ENCODE measurements around the gene ITFG1. TPM values are rescaled to one million over a fixed set of nuclear protein-coding genes. Genes with fewer than 3 reads are reported as not detected.

The ITFG1 gene
- total RNA-seq, 4 donors from 2014 or later = 44.8 to 98.4 (median 65.5) TPM

DNA sequence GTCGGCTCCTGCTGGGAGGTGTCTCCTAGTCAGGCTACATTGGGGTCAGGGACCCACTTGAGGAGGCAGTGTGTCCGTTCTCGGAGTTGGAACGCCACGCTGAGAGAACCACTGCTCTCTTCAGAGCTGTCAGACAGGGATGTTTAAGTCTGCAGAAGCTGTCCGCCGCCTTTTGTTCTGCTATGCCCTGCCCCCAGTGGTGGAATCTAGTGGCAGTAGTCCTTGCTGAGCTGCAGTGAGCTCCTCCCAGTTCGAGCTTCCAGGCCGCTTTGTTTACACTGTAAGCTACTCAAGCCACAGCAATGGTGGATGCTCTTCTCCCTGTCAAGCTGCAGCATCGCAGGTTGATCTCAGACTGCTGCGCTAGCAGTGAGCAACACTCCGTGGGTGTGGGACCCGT is 36.0 kb downstream of the ITFG1 start:
- TF ChIP-seq, protein P1, sequence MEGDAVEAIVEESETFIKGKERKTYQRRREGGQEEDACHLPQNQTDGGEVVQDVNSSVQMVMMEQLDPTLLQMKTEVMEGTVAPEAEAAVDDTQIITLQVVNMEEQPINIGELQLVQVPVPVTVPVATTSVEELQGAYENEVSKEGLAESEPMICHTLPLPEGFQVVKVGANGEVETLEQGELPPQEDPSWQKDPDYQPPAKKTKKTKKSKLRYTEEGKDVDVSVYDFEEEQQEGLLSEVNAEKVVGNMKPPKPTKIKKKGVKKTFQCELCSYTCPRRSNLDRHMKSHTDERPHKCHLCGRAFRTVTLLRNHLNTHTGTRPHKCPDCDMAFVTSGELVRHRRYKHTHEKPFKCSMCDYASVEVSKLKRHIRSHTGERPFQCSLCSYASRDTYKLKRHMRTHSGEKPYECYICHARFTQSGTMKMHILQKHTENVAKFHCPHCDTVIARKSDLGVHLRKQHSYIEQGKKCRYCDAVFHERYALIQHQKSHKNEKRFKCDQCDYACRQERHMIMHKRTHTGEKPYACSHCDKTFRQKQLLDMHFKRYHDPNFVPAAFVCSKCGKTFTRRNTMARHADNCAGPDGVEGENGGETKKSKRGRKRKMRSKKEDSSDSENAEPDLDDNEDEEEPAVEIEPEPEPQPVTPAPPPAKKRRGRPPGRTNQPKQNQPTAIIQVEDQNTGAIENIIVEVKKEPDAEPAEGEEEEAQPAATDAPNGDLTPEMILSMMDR (IDR thresholded peaks at IDR 0.05; ENCODE audit: low read depth) = no peak

DNA sequence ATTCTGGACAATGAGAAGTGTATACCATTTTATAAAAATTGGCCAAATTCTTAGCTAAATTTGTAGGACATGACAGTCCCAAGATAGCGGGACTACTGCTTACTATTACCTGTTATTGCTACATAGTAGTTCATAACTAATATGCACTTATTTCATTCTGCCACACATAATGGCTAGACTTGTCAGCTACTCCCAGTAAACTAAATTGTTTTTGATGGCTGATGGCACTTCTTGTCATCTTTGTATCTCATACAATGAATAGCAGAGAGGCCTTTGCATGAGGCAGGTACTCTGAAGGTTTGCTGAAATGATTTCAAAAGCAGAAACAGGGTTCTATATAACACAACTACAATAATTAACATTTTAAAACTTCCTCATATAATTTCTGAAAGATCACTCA is 44.0 kb downstream of the ITFG1 start:
- TF ChIP-seq, protein P1 (IDR thresholded peaks at IDR 0.05; ENCODE audit: low read depth) = no peak

DNA sequence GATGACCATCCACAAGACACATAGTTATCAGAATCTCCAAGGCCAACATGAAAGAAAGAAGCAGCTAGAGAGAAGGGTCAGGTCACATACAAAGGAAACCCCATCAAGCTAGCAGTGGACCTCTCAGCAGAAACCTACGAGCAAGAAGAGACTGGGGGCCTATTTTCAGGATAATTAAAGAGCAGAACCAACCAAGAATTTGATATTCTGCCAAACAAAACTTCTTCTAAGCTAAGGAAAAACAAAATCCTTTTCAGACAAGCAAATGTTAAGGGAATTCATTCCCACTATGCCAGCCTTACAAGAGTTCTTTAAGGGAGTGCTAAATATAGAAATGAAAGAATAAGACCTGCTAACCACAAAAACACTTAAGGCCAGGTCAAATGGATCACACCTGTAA is 47.8 kb downstream of the ITFG1 start:
- TF ChIP-seq, protein P1 (IDR thresholded peaks at IDR 0.05; ENCODE audit: low read depth) = no peak

DNA sequence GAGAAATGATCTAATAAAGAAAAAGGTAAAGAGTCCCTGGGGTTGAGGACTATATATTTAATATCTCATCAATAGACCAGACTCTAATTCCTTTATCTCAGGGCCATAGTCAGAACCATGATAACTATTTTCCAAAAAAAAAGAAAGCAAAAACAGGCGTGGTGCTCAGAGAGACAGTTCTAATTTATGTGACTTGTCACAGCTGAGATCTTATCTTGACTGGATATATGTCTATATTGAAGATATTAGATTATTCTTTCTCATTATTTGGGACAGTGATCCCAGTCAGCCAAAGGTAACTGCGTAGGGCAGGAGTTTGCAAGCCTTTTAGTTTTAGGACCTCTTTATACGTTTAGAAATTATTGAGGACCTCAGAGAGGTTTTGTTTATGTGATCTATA is 52.4 kb downstream of the ITFG1 start:
- TF ChIP-seq, protein P1 (IDR thresholded peaks at IDR 0.05; ENCODE audit: low read depth) = no peak

DNA sequence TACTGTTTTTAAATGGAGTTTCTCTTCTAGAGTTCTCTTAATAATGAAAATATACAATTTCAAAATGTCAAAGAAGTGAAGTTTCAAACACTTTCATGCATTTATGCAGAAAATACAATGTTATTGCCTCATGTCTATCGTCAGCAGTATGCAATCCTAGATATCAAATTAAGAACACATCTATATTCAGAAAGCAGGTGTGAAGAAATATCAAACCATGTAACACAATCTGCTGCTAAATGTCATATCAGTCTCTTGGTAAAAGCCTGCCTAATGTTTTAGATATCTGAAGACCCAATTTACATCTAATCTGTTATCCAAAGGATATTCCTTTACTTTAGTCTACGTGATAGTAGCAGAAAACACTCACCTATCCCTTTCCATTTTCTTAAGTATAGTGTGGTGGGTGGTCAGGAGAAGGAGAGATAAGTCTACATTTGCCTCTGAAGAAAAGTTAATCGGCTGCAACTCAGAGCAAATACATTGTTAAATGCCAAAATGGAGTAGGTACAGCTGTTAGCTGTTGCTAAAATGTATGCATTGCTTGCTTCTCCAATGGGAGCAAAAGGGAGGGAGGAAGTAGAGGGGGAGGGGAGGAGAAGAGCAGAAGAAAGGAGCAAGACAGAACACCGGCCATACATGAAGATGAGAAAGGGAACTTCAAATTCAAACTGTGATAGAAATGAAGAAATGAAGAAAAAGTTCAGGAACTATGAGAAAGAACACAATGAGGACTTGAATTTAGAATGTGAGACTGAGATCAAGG is 64.9 kb downstream of the ITFG1 start:
- TF ChIP-seq, protein P1 (IDR thresholded peaks at IDR 0.05; ENCODE audit: low read depth) = no peak

DNA sequence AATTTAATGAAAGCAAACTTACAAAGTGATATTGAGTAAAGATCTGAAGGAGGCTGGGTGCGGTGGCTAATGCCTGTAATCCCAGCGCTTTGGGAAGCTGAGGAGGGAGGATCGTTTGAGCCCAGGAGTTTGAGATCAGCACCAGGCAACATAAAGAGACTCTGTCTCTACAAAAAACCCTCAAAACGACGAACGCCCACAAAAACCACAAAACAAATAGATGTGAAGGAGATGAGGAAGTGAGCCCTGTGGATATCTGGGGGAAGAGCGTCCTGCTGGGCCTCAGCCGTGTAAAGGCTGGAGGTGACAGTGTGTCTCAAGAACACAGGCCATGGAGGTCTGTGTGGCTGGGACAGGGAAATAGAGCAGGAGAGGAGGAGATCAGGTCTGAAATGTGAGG is 68.8 kb downstream of the ITFG1 start:
- TF ChIP-seq, protein P1 (IDR thresholded peaks at IDR 0.05; ENCODE audit: low read depth) = no peak

DNA sequence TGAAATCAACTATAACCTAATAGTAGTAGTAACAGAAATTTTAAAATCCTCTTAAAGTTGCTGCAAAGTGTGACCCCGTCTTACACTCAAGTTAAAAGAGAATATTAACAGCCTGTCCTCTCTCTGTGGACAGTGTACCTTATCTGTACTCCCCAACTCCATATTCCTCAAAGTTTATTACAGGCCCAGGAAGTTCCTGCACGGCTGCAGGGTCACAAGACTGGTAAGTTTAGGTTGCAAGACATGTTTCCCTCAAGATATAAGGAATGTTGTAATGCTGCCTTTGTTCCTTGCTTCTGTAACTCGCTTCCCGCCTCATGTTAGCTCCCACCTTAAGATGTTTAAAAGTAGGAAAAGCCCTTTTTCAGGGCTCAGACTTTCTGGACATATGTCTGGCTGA is 72.2 kb downstream of the ITFG1 start:
- TF ChIP-seq, protein P1 (IDR thresholded peaks at IDR 0.05; ENCODE audit: low read depth) = no peak

Data from subcutaneous adipose tissue (tissue), 4 donors.